NCI-H2171 treated with DMSO at 0.1 percent for 48 hours (cell line): Measurements from ENCODE around the gene ZNF277.
"Not testable (repeated sequence)": the region's sequence is repeated elsewhere in the genome, so short reads cannot be mapped to it uniquely, and the experiment has no call there.

Experiments
- DNase-seq: peaks from one replicate; lab custom pipeline; 2025; lab: John Stamatoyannopoulos, UW

The ZNF277 gene

DNA sequence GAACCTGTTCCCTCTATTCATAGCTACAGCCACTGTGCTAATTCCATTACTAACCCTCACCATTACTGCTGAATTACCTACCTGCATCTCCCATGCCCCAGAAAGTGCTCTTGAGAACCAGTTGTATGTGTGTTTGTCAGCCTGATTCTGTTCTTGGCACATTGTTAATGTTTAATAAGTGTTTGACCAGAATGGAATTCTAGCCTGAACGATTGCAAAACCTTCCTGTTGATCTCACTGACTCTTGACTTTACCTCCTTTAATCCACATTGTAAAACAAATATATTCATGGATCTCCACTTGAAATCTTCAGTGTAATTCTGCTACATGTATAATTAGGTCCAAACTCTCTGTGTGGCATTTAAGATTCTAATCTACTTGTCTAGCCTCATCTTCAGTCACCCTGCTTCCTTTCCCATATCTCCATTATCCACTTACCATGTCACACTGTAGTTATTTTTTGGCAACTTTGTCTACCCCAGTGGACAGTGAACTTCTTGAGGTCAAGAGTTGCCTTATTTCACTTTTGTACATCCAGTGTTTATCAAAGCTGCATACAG, 4.9 kb downstream of the ZNF277 start:
- DNase-seq = no peak

- DNase-seq = no peak
Measured at GRCh38 chr7:112212571-112212970, 6.1 kb downstream of the ZNF277 start.

- DNase-seq = no peak
Measured at GRCh38 chr7:112213735-112214134, 7.2 kb downstream of the ZNF277 start.

DNA sequence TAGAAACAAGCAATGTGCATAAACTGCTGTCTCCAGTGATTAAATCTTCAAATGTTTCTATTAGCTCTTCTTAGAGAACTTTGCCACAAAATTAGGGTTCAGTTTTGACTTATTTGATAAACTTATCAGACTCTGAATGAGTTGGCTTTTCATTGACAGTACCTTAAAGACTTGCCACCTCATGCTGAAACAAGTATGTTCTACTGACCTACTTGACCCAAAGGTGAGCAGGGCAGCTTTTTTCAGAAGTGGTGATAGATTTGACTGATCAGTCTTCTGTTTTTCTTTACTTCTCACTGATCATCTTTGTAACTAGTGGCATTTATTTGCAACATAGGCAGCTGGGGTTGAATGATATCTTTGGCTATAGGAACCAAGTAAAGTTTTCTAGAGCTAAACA, 7.8 kb downstream of the ZNF277 start:
- DNase-seq = no peak

- DNase-seq = no peak
Measured at GRCh38 chr7:112214883-112215282, 8.4 kb downstream of the ZNF277 start.

DNA sequence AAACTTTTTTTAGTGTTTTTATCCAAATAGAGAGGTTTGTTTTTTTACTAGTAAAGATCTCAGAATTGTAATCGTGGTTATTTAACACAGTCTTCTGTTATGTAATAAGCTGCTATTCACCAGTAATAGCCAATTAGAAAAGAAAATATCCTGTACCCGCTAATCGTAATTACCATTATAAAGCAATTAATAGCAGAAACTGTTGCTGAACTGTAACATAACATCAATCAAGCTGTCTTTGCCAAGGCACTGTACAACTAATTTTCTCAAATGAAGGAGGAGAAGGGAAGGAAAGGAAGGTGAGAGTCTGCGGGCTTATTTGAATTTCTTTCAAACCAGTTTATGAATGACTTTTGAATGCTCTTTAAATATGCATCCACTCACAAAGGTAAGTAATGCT, 9.3 kb downstream of the ZNF277 start:
- DNase-seq = no peak

DNA sequence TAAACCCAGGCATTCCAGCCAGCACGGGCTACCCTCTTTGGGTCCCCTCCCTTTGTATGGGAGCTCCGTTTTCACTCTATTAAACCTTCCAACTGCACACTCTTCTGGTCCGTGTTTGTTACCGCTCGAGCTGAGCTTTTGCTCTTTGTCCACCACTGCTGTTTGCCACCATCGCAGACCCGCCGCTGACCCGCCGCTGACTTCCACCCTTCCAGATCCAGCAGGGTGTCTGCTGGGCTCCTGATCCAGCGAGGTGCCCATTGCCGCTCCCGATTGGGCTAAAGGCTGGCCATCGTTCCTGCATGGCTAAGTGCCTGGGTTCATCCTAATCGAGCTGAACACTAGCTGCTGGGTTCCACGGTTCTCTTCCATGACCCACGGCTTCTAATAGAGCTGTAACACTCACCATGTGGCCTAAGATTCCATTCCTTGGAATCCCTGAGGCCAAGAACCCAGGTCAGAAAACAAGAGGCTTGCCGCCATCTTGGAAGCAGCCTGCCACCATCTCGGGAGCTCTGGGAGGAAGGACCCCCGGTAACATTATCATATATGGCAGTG, 14.5 kb downstream of the ZNF277 start:
- DNase-seq = no peak

- no peak for DNase-seq
Measured at GRCh38 chr7:112223310-112223709, 16.8 kb downstream of the ZNF277 start.

DNA sequence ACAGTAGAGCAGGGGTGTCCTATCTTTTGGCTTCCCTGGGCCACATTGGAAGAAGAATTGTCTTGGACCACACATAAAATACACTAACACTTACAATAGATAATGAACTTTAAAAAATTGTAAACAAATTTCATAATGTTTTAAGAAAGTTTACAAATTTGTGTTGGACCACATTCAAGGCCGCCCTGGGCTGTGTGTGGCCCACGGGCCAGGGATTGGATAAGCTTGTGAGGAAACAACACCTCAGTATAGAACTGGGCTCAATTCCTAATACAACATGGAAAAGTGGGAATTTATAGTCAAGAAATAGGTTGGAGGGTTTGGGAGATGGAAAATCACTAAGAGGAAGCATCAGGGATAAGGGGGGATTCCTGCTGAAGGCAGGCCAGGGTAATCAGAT, 17.7 kb downstream of the ZNF277 start:
- no peak for DNase-seq

DNA sequence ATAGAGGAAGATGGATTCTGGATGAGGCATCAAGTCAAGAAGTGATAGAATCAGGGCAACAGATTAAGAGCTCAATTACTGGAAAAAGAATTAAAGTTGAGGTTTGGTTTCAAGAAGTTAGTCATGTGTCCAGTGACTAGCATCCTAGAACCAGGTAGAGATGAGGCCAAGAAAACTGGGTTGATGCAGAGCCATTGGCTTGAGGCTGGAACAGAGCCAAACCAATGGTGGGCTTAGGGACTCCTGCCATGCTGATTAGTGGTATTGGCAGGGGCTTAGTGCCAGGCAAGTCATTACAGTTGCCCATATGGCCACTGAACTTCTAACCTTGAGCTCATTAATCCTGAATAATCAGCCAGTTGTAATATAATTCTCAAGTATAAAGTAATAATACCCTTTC, 18.5 kb downstream of the ZNF277 start:
- DNase-seq = peak; percentile 18

DNA sequence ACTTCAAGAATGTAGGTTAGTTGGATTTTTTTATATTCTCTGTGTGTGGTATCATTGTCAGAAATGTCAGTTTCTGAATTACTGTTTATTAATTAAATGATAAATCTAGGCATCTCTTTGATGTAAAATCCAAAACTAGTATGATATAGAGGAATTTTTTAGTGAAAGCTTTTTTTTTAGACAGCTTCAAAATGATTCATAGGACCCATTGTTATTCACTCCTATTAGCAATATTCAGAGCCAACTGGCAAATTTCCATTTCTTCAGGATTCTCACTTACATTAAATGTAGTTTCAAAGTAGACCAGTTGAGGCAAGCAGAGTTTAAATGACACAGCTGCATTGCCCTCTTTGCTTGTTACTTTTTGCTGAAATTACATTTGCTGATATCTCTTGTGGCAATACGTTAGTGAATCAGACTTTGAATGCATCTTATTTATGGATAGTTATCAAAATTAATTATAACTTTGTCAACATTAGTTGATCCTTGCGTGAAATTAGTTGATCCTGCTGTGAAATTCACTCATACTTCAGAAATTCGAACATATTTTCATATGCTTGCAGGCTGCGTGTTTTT, 20.3 kb downstream of the ZNF277 start:
- no peak for DNase-seq

GRCh38 chr7:112228632-112229031, 22.1 kb downstream of the ZNF277 start:
- no peak for DNase-seq

GRCh38 chr7:112232212-112232978, 25.9 kb downstream of the ZNF277 start:
- no peak for DNase-seq

DNA sequence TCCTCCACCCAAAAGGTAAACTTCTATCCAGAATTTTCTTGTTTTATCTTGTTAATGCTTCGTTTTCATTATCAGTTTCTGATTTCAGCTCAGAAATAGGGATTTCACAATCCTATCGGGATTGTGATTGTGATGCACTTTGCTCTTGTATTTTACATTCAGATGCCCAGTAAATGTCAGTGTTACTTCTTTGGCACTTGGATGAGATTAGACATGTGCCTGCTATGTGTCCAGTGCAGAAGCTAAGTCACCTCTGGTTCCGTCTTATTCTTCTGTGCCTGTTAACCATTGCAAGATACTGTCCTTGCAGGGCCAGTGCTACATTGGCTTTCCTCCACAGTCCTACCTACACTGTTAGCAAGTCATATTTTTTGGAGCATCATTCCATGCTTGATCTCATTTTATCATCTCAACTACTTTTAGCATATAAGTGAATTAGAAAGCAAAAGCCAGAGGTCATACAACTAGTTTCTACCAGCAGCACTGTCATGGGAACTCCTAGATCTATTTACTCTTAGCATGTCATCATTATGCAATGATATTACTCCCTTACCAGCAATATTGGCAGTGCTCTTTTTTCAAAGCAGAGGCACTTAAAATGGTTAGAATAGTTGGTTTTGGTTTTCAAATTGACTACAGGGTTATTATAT, 26.7 kb downstream of the ZNF277 start:
- no peak for DNase-seq

- DNase-seq = no peak
Measured at GRCh38 chr7:112234147-112234546, 27.7 kb downstream of the ZNF277 start.

GRCh38 chr7:112236597-112236996, 30.1 kb downstream of the ZNF277 start:
- no peak for DNase-seq

DNA sequence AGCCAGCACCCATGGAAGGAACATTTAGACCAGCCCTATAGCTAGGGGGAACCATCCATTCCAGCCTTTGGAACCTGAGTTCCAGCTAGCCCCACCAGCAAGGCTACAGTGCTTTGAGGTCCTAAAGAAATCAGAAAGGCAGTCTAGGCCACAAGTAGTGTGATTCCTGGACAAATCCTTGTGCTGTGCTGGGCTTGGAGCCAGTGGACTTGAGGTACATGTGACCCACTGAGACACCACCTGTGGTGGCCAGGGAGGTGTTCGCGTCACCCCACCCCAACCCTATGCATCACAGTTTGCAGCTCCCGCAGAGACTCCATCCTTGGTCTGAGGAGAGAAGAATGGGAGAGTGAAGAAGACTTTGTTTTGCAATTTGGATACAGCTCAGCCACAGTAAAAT, 31.8 kb downstream of the ZNF277 start:
- no peak for DNase-seq

DNA sequence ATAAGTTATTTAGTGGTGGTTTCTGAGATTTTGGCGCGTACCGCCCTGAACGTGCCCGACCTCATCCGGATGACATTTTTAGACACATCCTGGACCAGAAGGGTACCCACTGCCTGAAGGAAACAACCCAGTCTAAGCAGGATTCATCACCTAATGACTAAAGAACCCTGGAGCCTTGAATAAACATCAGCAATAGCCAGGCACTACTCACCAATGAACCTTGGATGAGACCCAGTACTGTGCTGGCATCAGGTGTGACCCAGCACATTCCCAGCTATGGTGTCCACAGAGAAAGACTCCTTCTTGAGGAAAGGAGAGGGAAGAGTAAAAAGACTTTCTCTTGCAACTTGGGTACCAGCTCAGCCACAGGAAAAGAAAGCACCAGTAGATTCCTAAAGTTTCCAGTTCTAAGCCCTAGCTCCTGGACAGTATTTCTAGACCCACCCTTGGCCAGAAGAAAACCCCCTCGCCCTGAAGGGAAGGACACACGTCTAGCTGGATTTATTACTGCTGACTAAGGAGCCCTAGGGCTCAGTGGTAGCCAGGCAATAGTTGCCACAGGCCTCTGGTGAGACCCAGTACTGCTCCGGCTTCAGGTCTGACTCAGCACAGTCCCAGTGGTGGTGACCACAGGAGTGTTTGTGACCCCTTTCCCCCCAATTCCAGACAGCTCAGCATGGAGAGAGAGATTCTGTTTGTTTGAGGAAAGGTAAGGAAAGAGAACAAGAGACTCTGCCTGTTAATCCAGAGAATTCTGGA, 32.5 kb downstream of the ZNF277 start:
- no peak for DNase-seq

DNA sequence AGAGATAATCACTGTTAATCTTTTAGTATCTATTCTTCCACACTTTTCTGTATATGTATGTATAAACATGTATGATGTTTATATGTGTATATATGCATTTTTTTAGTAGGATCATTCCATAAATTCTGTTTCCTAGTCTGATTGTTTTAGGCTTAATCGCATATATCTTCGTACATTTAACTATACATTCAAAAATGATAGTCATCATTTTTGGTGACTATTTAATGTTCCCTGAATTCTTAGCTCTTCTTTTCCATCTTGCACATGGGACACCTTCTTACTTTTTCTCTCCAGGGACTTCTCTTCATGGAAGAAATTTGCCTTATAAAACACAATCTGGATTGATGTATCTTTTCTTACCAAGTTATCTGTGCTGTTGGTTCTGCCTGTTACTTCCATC, 42.1 kb downstream of the ZNF277 start:
- DNase-seq = no peak

DNA sequence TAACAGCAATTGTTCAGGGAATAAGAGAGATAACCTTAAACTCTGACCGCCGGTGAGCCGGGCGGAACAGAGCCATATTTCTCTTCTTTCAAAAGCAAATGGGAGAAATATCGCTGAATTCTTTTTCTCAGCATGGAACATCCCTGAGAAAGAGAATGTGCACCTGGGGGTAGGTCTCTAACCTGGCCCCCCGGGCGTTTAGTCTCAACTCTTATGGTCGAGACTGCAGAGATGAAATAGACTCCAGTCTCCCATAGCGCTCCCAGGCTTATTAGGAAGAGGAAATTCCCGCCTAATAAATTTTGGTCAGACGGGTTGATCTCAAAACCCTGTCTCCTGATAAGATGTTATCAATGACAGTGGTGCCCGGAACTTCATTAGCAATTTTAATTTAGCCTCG, 43.5 kb downstream of the ZNF277 start:
- DNase-seq = not testable (repeated sequence)

DNA sequence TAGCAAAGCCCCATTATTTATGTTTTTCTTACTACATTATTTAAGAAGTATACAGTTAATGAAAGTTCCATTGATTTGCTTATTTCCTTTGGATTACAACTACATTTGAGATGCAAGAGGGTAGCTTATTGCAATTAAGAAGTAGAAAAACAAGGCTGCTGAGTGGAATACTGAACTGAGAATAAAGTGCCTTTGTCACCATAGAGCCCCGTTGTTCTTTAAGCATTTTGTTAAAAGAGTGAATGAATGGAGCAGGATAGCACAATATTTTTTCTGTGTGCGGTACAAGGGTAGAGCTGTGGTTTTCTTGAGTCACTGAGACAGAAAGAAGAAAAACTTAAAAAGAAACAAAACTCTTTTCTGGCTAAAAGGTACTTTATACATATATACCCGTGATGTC, 45.6 kb downstream of the ZNF277 start:
- DNase-seq = no peak

DNA sequence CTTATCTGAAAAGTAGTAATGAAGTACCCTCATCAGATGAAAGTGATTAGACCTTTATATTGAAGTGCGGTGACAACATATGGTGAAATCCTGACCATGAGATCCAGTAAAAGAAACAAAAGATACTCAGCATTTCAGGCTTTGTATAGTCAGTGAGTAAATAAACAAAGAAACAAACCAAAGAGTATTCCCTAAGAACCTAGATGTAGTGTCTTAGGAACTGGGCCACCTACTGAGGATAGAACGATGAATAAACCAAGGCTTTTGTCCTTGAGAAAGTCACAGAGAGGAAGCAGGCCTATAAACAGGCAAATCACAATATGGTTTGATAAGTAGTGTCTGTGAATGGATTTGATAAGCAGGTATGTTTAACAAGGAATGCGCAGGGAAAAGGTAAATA, 46.2 kb downstream of the ZNF277 start:
- no peak for DNase-seq
